ENCODE results near the gene CD48. TPM values are rescaled to one million over a fixed set of nuclear protein-coding genes. Genes with fewer than 3 reads are reported as not detected.

CD48 gene
- total and polyA plus RNA-seq, 4 donors: 2.5 to 10.0 (median 5.1) TPM

DNA sequence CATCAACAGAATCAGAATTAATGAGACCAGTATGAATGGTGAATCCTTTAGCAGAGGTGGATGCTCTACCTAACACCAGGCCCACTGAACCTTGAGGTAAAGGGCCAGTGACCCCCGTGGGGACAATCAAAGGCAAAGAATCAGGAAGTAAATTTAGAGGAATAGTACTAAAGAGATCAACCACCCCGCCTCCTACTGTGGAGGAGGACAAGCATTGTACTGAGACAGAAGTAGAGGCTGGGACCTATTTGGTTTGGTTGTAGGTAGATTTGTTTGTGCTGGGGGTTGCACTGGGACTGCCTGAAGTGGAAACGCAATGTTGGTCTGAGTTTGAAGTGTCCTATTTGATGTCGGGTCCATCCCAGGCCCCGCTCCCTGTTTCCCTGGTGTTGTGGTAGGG lies 9.5 kb downstream of the CD48 start:
- no peaks in the 10 kb centered on the region for H3K36me3 ChIP-seq (ENCODE audit: control insufficient read depth in 4 of 4, insufficient read depth in 3 of 4, low read depth in 1 of 4, low read length in 3 of 4)
- DNase-seq (ENCODE audit: low spot score): no peak
- H3K9me3 ChIP-seq (ENCODE audit: control insufficient read depth in 4 of 4, low read length in 3 of 4): no peaks in the 10 kb centered on the region
- H3K4me1 ChIP-seq (ENCODE audit: control insufficient read depth in 4 of 4, insufficient read depth in 4 of 4, low read length in 3 of 4): no peaks in the 10 kb centered on the region
- H3K9ac ChIP-seq (ENCODE audit: low read depth in 1 of 2, low read length in 2 of 2): no peak overlapping the region
- TF ChIP-seq, protein P1, sequence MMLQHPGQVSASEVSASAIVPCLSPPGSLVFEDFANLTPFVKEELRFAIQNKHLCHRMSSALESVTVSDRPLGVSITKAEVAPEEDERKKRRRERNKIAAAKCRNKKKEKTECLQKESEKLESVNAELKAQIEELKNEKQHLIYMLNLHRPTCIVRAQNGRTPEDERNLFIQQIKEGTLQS (IDR thresholded peaks at IDR 0.05): no peak
- TF ChIP-seq EGR1 (IDR thresholded peaks at IDR 0.05; ENCODE audit: low read depth in 2 of 2) (no peak), NR2F2 (IDR thresholded peaks at IDR 0.05) (no peak), HNF4G (IDR thresholded peaks at IDR 0.05) (no peak), GABPA (IDR thresholded peaks at IDR 0.05 in 1 of 2, conservative IDR thresholded peaks at IDR 0.05 in 1 of 2) (no peak), JUND (IDR thresholded peaks at IDR 0.05) (no peak), FOXA2 (IDR thresholded peaks at IDR 0.05) (no peak), RXRA (IDR thresholded peaks at IDR 0.05) (no peak), RAD21 (IDR thresholded peaks at IDR 0.05) (no peak), TAF1 (conservative IDR thresholded peaks at IDR 0.05) (no peak), SP1 (IDR thresholded peaks at IDR 0.05) (no peak), HNF4A (conservative IDR thresholded peaks at IDR 0.05) (no peak), YY1 (IDR thresholded peaks at IDR 0.05) (no peak), FOXA1 (IDR thresholded peaks at IDR 0.05) (no peak)
- TF ChIP-seq, protein P2, sequence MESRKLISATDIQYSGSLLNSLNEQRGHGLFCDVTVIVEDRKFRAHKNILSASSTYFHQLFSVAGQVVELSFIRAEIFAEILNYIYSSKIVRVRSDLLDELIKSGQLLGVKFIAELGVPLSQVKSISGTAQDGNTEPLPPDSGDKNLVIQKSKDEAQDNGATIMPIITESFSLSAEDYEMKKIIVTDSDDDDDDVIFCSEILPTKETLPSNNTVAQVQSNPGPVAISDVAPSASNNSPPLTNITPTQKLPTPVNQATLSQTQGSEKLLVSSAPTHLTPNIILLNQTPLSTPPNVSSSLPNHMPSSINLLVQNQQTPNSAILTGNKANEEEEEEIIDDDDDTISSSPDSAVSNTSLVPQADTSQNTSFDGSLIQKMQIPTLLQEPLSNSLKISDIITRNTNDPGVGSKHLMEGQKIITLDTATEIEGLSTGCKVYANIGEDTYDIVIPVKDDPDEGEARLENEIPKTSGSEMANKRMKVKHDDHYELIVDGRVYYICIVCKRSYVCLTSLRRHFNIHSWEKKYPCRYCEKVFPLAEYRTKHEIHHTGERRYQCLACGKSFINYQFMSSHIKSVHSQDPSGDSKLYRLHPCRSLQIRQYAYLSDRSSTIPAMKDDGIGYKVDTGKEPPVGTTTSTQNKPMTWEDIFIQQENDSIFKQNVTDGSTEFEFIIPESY (IDR thresholded peaks at IDR 0.05): no peak
- TF ChIP-seq, protein P3, sequence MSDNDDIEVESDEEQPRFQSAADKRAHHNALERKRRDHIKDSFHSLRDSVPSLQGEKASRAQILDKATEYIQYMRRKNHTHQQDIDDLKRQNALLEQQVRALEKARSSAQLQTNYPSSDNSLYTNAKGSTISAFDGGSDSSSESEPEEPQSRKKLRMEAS (IDR thresholded peaks at IDR 0.05): no peak
- TF ChIP-seq, protein P4, sequence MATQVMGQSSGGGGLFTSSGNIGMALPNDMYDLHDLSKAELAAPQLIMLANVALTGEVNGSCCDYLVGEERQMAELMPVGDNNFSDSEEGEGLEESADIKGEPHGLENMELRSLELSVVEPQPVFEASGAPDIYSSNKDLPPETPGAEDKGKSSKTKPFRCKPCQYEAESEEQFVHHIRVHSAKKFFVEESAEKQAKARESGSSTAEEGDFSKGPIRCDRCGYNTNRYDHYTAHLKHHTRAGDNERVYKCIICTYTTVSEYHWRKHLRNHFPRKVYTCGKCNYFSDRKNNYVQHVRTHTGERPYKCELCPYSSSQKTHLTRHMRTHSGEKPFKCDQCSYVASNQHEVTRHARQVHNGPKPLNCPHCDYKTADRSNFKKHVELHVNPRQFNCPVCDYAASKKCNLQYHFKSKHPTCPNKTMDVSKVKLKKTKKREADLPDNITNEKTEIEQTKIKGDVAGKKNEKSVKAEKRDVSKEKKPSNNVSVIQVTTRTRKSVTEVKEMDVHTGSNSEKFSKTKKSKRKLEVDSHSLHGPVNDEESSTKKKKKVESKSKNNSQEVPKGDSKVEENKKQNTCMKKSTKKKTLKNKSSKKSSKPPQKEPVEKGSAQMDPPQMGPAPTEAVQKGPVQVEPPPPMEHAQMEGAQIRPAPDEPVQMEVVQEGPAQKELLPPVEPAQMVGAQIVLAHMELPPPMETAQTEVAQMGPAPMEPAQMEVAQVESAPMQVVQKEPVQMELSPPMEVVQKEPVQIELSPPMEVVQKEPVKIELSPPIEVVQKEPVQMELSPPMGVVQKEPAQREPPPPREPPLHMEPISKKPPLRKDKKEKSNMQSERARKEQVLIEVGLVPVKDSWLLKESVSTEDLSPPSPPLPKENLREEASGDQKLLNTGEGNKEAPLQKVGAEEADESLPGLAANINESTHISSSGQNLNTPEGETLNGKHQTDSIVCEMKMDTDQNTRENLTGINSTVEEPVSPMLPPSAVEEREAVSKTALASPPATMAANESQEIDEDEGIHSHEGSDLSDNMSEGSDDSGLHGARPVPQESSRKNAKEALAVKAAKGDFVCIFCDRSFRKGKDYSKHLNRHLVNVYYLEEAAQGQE (IDR thresholded peaks at IDR 0.05): no peak
- TF ChIP-seq, protein P5, sequence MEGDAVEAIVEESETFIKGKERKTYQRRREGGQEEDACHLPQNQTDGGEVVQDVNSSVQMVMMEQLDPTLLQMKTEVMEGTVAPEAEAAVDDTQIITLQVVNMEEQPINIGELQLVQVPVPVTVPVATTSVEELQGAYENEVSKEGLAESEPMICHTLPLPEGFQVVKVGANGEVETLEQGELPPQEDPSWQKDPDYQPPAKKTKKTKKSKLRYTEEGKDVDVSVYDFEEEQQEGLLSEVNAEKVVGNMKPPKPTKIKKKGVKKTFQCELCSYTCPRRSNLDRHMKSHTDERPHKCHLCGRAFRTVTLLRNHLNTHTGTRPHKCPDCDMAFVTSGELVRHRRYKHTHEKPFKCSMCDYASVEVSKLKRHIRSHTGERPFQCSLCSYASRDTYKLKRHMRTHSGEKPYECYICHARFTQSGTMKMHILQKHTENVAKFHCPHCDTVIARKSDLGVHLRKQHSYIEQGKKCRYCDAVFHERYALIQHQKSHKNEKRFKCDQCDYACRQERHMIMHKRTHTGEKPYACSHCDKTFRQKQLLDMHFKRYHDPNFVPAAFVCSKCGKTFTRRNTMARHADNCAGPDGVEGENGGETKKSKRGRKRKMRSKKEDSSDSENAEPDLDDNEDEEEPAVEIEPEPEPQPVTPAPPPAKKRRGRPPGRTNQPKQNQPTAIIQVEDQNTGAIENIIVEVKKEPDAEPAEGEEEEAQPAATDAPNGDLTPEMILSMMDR (IDR thresholded peaks at IDR 0.05; ENCODE audit: low read depth, low read length, missing input control): no peak
- no peak overlapping the region for H3K27ac ChIP-seq (ENCODE audit: low read depth in 1 of 2, low read length in 2 of 2)
- WGBS: 84% methylated on average over 5 of the region's 5 CpGs
- H3K27me3 ChIP-seq (ENCODE audit: control insufficient read depth in 4 of 4, insufficient read depth in 4 of 4, low read length in 3 of 4): no peaks in the 10 kb centered on the region
- no peak overlapping the region for H3K4me3 ChIP-seq (ENCODE audit: low read depth in 1 of 3, low read length in 3 of 3)

All from liver (tissue), 9 donors.